ENCODE measurements around the gene KCNH8.

DNA sequence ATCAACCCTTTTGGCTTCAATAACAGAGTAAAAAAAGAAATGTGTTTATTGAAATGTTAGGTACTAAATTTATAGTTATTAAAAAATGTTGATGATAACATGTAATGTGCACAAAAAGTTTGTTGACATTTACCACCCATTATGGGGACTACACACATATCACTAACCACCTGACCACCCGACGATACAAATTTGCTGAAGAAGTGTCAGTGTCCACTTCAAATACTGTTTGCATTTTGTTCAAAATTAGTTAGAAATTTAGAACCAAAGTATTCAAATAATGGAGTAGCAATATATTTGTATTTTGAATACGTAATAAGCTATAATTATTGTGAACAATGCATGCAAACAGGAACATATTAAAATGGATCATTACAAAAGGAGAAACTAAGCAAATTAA lies 54.4 kb downstream of the KCNH8 start:
- TF ChIP-seq GATA2 (IDR thresholded peaks at IDR 0.05; ENCODE audit: low read depth, low read length) (no peak), GATA3 (IDR thresholded peaks at IDR 0.05; ENCODE audit: low read depth, low read length) (no peak)

Measured in SH-SY5Y (cell line).